Measurements from ENCODE around the gene DNER.

Gene DNER

DNA sequence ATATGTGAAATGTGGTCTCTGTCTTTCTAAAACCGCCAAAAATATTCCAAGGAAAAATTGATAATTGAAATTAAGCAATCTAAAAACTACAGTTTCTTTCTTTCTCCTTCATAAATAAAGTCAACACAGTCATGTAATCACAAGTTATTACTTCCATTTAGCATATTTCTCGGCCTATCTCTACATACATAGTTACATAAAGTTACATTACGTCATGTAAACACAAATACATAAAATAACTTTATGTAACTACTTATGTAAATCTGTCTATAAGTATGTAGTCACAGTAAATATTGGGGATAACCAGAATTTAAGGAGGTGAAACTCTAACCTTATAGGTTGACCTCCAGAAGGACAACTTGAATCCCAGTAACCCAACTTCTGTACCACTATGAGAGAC lies 394.8 kb downstream of the DNER start:
- TF ChIP-seq, protein P1, sequence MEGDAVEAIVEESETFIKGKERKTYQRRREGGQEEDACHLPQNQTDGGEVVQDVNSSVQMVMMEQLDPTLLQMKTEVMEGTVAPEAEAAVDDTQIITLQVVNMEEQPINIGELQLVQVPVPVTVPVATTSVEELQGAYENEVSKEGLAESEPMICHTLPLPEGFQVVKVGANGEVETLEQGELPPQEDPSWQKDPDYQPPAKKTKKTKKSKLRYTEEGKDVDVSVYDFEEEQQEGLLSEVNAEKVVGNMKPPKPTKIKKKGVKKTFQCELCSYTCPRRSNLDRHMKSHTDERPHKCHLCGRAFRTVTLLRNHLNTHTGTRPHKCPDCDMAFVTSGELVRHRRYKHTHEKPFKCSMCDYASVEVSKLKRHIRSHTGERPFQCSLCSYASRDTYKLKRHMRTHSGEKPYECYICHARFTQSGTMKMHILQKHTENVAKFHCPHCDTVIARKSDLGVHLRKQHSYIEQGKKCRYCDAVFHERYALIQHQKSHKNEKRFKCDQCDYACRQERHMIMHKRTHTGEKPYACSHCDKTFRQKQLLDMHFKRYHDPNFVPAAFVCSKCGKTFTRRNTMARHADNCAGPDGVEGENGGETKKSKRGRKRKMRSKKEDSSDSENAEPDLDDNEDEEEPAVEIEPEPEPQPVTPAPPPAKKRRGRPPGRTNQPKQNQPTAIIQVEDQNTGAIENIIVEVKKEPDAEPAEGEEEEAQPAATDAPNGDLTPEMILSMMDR (conservative IDR thresholded peaks at IDR 0.05; ENCODE audit: low read depth), result no peak
- ChIA-PET CTCF (no interaction called here), POLR2A (ENCODE audit: low non-redundant PET) (no interaction called here)
- no peak for DNase-seq (ENCODE audit: low spot score)
- H3K27ac ChIP-seq, result no peak overlapping the region

- ChIA-PET POLR2A (ENCODE audit: low non-redundant PET) (no interaction called here), CTCF (no interaction called here)
- H3K27ac ChIP-seq, result peak overlapping the region; percentile 32; the same call in 1 of the 2 replicates
- no peak for DNase-seq (ENCODE audit: low spot score)
- TF ChIP-seq, protein P1 (conservative IDR thresholded peaks at IDR 0.05; ENCODE audit: low read depth), result no peak
Measured at GRCh38 chr2:229314117-229314516, 400.2 kb downstream of the DNER start.

DNA sequence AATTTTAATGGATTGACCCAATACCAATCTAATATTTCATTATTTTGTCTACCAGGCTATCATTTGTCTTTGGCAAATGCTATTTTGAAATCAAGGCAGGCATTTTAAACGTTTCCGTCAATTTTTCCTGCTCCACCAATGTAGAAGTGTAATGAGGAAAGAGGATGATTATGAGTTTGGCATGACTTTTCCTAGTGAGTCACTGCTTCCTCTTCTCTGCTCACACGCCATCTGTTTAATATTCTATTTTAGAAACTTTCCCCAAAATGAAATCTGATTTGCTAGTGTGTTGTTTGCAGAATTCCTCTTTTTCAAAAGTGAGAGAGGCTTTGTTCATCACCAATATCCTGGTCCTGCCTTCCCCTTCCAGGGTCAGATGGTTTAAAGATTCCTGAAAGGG lies 400.8 kb downstream of the DNER start:
- no peak overlapping the region for H3K27ac ChIP-seq
- ChIA-PET POLR2A (ENCODE audit: low non-redundant PET) (no interaction called here), CTCF (no interaction called here)
- TF ChIP-seq, protein P1 (conservative IDR thresholded peaks at IDR 0.05; ENCODE audit: low read depth), result no peak
- DNase-seq (ENCODE audit: low spot score), result peak; percentile 54

Measured in RWPE1 (cell line).